HepG2 (cell line): ENCODE results near the gene C19orf18. TPM values are rescaled to one million over a fixed set of nuclear protein-coding genes. Genes with fewer than 3 reads are reported as not detected.

ENCODE experiments used
- CREM ChIP-seq, 2 experiments: sonication (generic) in 1 of 2; formaldehyde crosslinking in 1 of 2; IDR thresholded peaks; 2 replicates each; pipeline versions ENCODE4 v1.4.0 to v1.6.1; 2016 to 2020; ENCODE audit warnings: antibody characterized with exemption in 1 of 2, mild to moderate bottlenecking in 1 of 2, missing genetic modification reagents in 1 of 2
- ELF3 ChIP-seq: IDR thresholded peaks from 2 replicates; pipeline ENCODE4 v1.6.1; 2016; ENCODE audit warnings: missing genetic modification reagents, missing compliant biosample characterization
- HNF4G ChIP-seq, 2 experiments: sonication (generic) in 1 of 2; formaldehyde crosslinking in 1 of 2; IDR thresholded peaks; 2 replicates each; pipeline versions ENCODE4 v1.4.0 to v1.6.1; 2011 to 2020; ENCODE audit warnings: borderline replicate concordance in 2 of 2, low read depth in 2 of 2, mild to moderate bottlenecking in 2 of 2, low read length in 1 of 2, missing genetic modification reagents in 1 of 2, moderate library complexity in 1 of 2
- HNRNPLL ChIP-seq: fragments of 200-400 bp; formaldehyde crosslinking; IDR thresholded peaks from 2 replicates; pipeline ENCODE4 v1.6.1; 2017; ENCODE audit warnings: mild to moderate bottlenecking, low read depth, low read length; ENCODE audit not compliant: poor library complexity, severe bottlenecking
- IRX3 ChIP-seq: sonication (generic); formaldehyde crosslinking; IDR thresholded peaks from 2 replicates; pipeline ENCODE4 v1.8.1; 2023; ENCODE audit warnings: mild to moderate bottlenecking, low read depth, missing genetic modification reagents, borderline replicate concordance
- KLF11 ChIP-seq: IDR thresholded peaks from 2 replicates; pipeline ENCODE4 v1.6.1; 2016; ENCODE audit warnings: missing compliant biosample characterization
- KLF9 ChIP-seq: IDR thresholded peaks from 2 replicates; pipeline ENCODE4 v1.6.1; 2016; ENCODE audit warnings: low read depth
- NCOA5 ChIP-seq: sonication (generic); formaldehyde crosslinking; IDR thresholded peaks from 2 replicates; pipeline ENCODE4 v1.4.0; 2020; ENCODE audit warnings: missing genetic modification reagents
- NFKB2 ChIP-seq: sonication (generic); formaldehyde crosslinking; IDR thresholded peaks from 2 replicates; pipeline ENCODE4 v1.4.0; 2020; ENCODE audit warnings: missing genetic modification reagents, borderline replicate concordance
- POLR2AphosphoS5 ChIP-seq: IDR thresholded peaks from 2 replicates; pipeline ENCODE4 v1.6.1; 2012; ENCODE audit warnings: low read depth, low read length
- PRMT3 ChIP-seq: sonication (generic); formaldehyde crosslinking; IDR thresholded peaks from 2 replicates; pipeline ENCODE4 v1.8.1; 2022; ENCODE audit warnings: low read depth, mild to moderate bottlenecking, moderate library complexity, missing genetic modification reagents, borderline replicate concordance
- SALL1 ChIP-seq: sonication (generic); formaldehyde crosslinking; IDR thresholded peaks from 2 replicates; pipeline ENCODE4 v1.8.0; 2022; ENCODE audit warnings: mild to moderate bottlenecking, missing genetic modification reagents
- SKI ChIP-seq: fragments of 450-650 bp; IDR thresholded peaks from one replicate; pipeline ENCODE4 v1.6.1; 2018; ENCODE audit warnings: mild to moderate bottlenecking; ENCODE audit not compliant: partially characterized antibody
- SMAD9 ChIP-seq: sonication (generic); formaldehyde crosslinking; IDR thresholded peaks from 2 replicates; pipeline ENCODE4 v1.5.1; 2020; ENCODE audit warnings: mild to moderate bottlenecking, missing genetic modification reagents
- SNAI1 ChIP-seq: sonication (generic); formaldehyde crosslinking; IDR thresholded peaks from 2 replicates; pipeline ENCODE4 v1.5.0; 2020; ENCODE audit warnings: mild to moderate bottlenecking, missing genetic modification reagents, borderline replicate concordance
- TBL1XR1 ChIP-seq: fragments of 150-350 bp; IDR thresholded peaks from 2 replicates; pipeline ENCODE4 v1.6.1; 2014; ENCODE audit warnings: borderline replicate concordance, low read length; ENCODE audit not compliant: partially characterized antibody
- TEAD3 ChIP-seq: optimal IDR thresholded peaks from 2 replicates; pipeline ENCODE3; 2016; ENCODE audit warnings: borderline replicate concordance
- WIZ ChIP-seq: sonication (generic); formaldehyde crosslinking; IDR thresholded peaks from 2 replicates; pipeline ENCODE4 v1.5.1; 2020; ENCODE audit warnings: mild to moderate bottlenecking, missing genetic modification reagents
- ZBTB21 ChIP-seq: sonication (generic); formaldehyde crosslinking; IDR thresholded peaks from 2 replicates; pipeline ENCODE4 v1.4.0; 2020; ENCODE audit warnings: missing genetic modification reagents
- ZFP82 ChIP-seq: sonication (generic); formaldehyde crosslinking; IDR thresholded peaks from 2 replicates; pipeline ENCODE4 v1.5.1; 2020; ENCODE audit warnings: mild to moderate bottlenecking, missing genetic modification reagents, borderline replicate concordance
- ZNF160 ChIP-seq: sonication (generic); formaldehyde crosslinking; IDR thresholded peaks from 2 replicates; pipeline ENCODE4 v1.8.0; 2022; ENCODE audit warnings: mild to moderate bottlenecking, inconsistent platforms, missing genetic modification reagents
- ZNF292 ChIP-seq: sonication (generic); formaldehyde crosslinking; IDR thresholded peaks from 2 replicates; pipeline ENCODE4 v1.8.1; 2022; ENCODE audit warnings: mild to moderate bottlenecking, low read depth, missing genetic modification reagents, borderline replicate concordance
- ZNF572 ChIP-seq: sonication (generic); formaldehyde crosslinking; IDR thresholded peaks from 2 replicates; pipeline ENCODE4 v1.5.1; 2020; ENCODE audit warnings: mild to moderate bottlenecking, missing genetic modification reagents
- ZNF747 ChIP-seq: sonication (generic); formaldehyde crosslinking; IDR thresholded peaks from 2 replicates; pipeline ENCODE4 v1.8.1; 2023; ENCODE audit warnings: missing genetic modification reagents, mild to moderate bottlenecking, borderline replicate concordance
- ZSCAN21 ChIP-seq: sonication (generic); formaldehyde crosslinking; IDR thresholded peaks from 2 replicates; pipeline ENCODE4 v1.8.0; 2022; ENCODE audit warnings: mild to moderate bottlenecking, missing genetic modification reagents, moderate library complexity, borderline replicate concordance
- polyA plus RNA-seq, 8 experiments: library from polyadenylated mRNA; depleted of rRNA in 3 of 8; stranded (reverse) in 7 of 8; unstranded in 1 of 8; fragments of >200 nt; fragmentation: Illumina TruSeq in 4 of 8; extraction: Trizol in 4 of 8; gene quantifications; 2 replicates each; pipeline versions ENCODE4 v1.2.1 to v1.2.3, GENCODE V29; 2011 to 2016; ENCODE audit warnings: low read depth in 4 of 8, missing spikeins in 1 of 8, mixed read lengths in 1 of 8; ENCODE audit not compliant: insufficient read depth in 1 of 8
- total RNA-seq, 5 experiments: library from RNA; depleted of rRNA; stranded (reverse); fragments of >200 nt; fragmentation: Illumina TruSeq; extraction: Trizol; gene quantifications; 2 replicates each; pipeline ENCODE4 v1.2.3, GENCODE V29; 2016; ENCODE audit warnings: low read depth in 1 of 5
- TF ChIP-seq, protein P1 (sequence below): sonication (generic); formaldehyde crosslinking; IDR thresholded peaks from 2 replicates; pipeline ENCODE4 v1.4.0; 2020; ENCODE audit warnings: missing genetic modification reagents, borderline replicate concordance
- TF ChIP-seq, protein P2 (sequence below): sonication (generic); formaldehyde crosslinking; IDR thresholded peaks from 2 replicates; pipeline ENCODE4 v1.4.0; 2020; ENCODE audit warnings: missing genetic modification reagents

C19orf18 gene
- total and polyA plus RNA-seq, 2 of the 13 experiments (the other 11 are each of a cell fraction or from before 2014, with no cell fraction given), result 0.38 to 0.55 TPM

DNA sequence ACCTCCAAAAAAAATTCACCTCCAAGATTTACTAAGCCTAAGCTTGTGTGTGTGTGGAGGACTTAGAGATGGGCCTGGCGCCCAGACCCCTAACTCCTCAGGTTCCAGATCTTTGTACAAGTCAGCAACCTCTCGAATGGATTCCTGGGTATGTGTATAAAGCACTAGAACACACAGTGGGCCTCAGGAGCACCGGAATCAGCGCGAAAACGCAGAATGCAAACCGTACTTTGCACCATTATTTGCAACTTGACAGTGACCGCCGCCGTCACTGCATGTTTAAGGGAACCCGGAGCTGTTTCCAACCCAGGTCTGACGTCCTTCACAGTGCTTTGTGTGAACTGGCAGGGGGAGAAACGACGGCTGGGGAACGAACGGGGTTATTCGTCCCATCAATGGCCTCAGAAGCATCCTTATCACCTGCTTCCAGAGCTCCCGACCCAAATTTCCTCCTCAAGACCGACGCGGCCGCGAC lies 27.6 kb upstream of the C19orf18 start (continued):
- peak; percentile 58; the same call in 1 of the 2 replicates for TF ChIP-seq HNF4G (IDR thresholded peaks at IDR 0.05; ENCODE audit: borderline replicate concordance, low read depth, low read length)
- TF ChIP-seq HNF4G (CRISPR knock-in tag; IDR thresholded peaks at IDR 0.05; ENCODE audit: borderline replicate concordance, low read depth), result no peak
- no peak for TF ChIP-seq ZSCAN21 (CRISPR knock-in tag)
- TF ChIP-seq SALL1, result peak; percentile 44
- no peak; the same call in 1 of the 2 replicates for TF ChIP-seq SMAD9
- peak; percentile 28 for TF ChIP-seq HNRNPLL
- peak; percentile 38; the same call in 1 of the 2 replicates for TF ChIP-seq WIZ (CRISPR knock-in tag)
- no peak for TF ChIP-seq NCOA5
- 0 out of 2 replicates have a peak, but pooled peaks have one; percentile 67 for TF ChIP-seq ZNF572 (CRISPR knock-in tag)
- peak; percentile 35 for TF ChIP-seq SKI
- 0 out of 2 replicates have a peak, but pooled peaks have one; percentile 52 for TF ChIP-seq ZBTB21 (CRISPR knock-in tag)
- TF ChIP-seq, protein P1, sequence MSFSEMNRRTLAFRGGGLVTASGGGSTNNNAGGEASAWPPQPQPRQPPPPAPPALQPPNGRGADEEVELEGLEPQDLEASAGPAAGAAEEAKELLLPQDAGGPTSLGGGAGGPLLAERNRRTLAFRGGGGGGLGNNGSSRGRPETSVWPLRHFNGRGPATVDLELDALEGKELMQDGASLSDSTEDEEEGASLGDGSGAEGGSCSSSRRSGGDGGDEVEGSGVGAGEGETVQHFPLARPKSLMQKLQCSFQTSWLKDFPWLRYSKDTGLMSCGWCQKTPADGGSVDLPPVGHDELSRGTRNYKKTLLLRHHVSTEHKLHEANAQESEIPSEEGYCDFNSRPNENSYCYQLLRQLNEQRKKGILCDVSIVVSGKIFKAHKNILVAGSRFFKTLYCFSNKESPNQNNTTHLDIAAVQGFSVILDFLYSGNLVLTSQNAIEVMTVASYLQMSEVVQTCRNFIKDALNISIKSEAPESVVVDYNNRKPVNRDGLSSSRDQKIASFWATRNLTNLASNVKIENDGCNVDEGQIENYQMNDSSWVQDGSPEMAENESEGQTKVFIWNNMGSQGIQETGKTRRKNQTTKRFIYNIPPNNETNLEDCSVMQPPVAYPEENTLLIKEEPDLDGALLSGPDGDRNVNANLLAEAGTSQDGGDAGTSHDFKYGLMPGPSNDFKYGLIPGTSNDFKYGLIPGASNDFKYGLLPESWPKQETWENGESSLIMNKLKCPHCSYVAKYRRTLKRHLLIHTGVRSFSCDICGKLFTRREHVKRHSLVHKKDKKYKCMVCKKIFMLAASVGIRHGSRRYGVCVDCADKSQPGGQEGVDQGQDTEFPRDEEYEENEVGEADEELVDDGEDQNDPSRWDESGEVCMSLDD, result no peak
- TF ChIP-seq IRX3, result peak; percentile 12; the same call in 1 of the 2 replicates
- TF ChIP-seq, protein P2, sequence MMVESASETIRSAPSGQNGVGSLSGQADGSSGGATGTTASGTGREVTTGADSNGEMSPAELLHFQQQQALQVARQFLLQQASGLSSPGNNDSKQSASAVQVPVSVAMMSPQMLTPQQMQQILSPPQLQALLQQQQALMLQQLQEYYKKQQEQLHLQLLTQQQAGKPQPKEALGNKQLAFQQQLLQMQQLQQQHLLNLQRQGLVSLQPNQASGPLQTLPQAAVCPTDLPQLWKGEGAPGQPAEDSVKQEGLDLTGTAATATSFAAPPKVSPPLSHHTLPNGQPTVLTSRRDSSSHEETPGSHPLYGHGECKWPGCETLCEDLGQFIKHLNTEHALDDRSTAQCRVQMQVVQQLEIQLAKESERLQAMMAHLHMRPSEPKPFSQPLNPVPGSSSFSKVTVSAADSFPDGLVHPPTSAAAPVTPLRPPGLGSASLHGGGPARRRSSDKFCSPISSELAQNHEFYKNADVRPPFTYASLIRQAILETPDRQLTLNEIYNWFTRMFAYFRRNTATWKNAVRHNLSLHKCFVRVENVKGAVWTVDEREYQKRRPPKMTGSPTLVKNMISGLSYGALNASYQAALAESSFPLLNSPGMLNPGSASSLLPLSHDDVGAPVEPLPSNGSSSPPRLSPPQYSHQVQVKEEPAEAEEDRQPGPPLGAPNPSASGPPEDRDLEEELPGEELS (CRISPR knock-in tag), result 0 out of 2 replicates have a peak, but pooled peaks have one; percentile 23
- no peak for TF ChIP-seq TEAD3 (CRISPR knock-in tag)
- TF ChIP-seq KLF11 (CRISPR knock-in tag), result no peak
- no peak for TF ChIP-seq TBL1XR1
- no peak for TF ChIP-seq NFKB2 (CRISPR knock-in tag)
- 0 out of 2 replicates have a peak, but pooled peaks have one; percentile 11 for TF ChIP-seq SNAI1 (CRISPR knock-in tag)
- TF ChIP-seq KLF9, result no peak
- TF ChIP-seq ZNF292, result no peak
- TF ChIP-seq POLR2AphosphoS5, result peak; percentile 39; the same call in 1 of the 2 replicates
- no peak for TF ChIP-seq PRMT3
- TF ChIP-seq ZNF160, result peak; percentile 11; the same call in 1 of the 2 replicates
- TF ChIP-seq ZFP82, result no peak
- TF ChIP-seq ELF3 (CRISPR knock-in tag), result no peak
- no peak for TF ChIP-seq ZNF747 (CRISPR knock-in tag)
- TF ChIP-seq CREM (IDR thresholded peaks at IDR 0.05), result peak; percentile 14; the same call in 1 of the 2 replicates
- TF ChIP-seq CREM (CRISPR knock-in tag; IDR thresholded peaks at IDR 0.05), result no peak
